Endothelial cell of umbilical vein (primary cell): ENCODE data around the gene MAST4.

Source experiments
- CTCF ChIP-seq, 2 donors: IDR thresholded peaks; 1 replicate in 1 of 2; 2 replicates in 1 of 2; pipeline ENCODE4 v1.5.1; 2011; ENCODE audit warnings: low read length in 2 of 2, mild to moderate bottlenecking in 2 of 2, moderate library complexity in 2 of 2, control low read depth in 1 of 2, inconsistent platforms in 1 of 2, low read depth in 1 of 2; ENCODE audit not compliant: insufficient read depth in 1 of 2; ENCODE audit errors: extremely low read depth in 1 of 2
- EZH2 ChIP-seq: IDR thresholded peaks from 2 replicates; pipeline ENCODE4 v1.6.1; 2012; ENCODE audit warnings: borderline replicate concordance, low read depth, mild to moderate bottlenecking, moderate library complexity, low read length, inconsistent platforms; ENCODE audit not compliant: severe bottlenecking
- GATA2 ChIP-seq: IDR thresholded peaks from 2 replicates; pipeline ENCODE4 v1.7.0; 2011; ENCODE audit warnings: low read depth, mild to moderate bottlenecking, moderate library complexity, mixed read lengths, low read length; ENCODE audit not compliant: insufficient read length, insufficient read depth
- MAX ChIP-seq: IDR thresholded peaks from 2 replicates; pipeline ENCODE4 v1.6.1; 2011; ENCODE audit not compliant: insufficient read depth, insufficient read length
- MYC ChIP-seq: IDR thresholded peaks from one replicate; pipeline ENCODE4 v1.6.1; 2011; ENCODE audit warnings: mild to moderate bottlenecking, low read depth, low read length
- POLR2A ChIP-seq: IDR thresholded peaks from 2 replicates; pipeline ENCODE4 v1.6.1; 2012; ENCODE audit warnings: low read depth, mild to moderate bottlenecking, control low read depth, low read length
- POLR2AphosphoS5 ChIP-seq: IDR thresholded peaks from 2 replicates; pipeline ENCODE4 v1.6.1; 2012; ENCODE audit warnings: low read depth, mild to moderate bottlenecking, control low read depth, low read length, moderate library complexity; ENCODE audit not compliant: insufficient read depth

- no peak for TF ChIP-seq EZH2
- TF ChIP-seq POLR2AphosphoS5, result peak; percentile 42
- TF ChIP-seq CTCF (IDR thresholded peaks at IDR 0.05; ENCODE audit: extremely low read depth in 1 of 2, insufficient read depth in 1 of 2, low read depth in 1 of 2, low read length in 2 of 2), result no peak
- peak; percentile 37 for TF ChIP-seq MAX
- TF ChIP-seq GATA2, result peak; percentile 90
- TF ChIP-seq POLR2A, result no peak
- TF ChIP-seq MYC, result no peak
Measured at GRCh38 chr5:66860199-66860975, 264.2 kb downstream of the MAST4 start.
